ENCODE data around the gene IRGQ.
"Not testable (repeated sequence)": the region's sequence is repeated elsewhere in the genome, so short reads cannot be mapped to it uniquely, and the experiment has no call there.

The IRGQ gene

GRCh38 chr19:43595999-43596841 is at the start of gene IRGQ, which contains the start of gene ZNF576:
Gene IRGQ, minus strand, starts transcription at chr19:43596134. Its CDS starts 796 bp downstream, at chr19:43595338.
Gene ZNF576, plus strand, starts transcription at chr19:43596595. Its CDS starts 514 bp downstream, at chr19:43597109.
- peak; percentile 99 for DNase-seq

GRCh38 chr19:43644181-43644580 is 48.2 kb upstream of the IRGQ start:
- no peak for DNase-seq

GRCh38 chr19:43643326-43643725 is 47.4 kb upstream of the IRGQ start:
- DNase-seq = no peak

- DNase-seq = no peak
These were observed 46.6 kb upstream of the IRGQ start for GRCh38 chr19:43642531-43642930.

- DNase-seq = no peak
These were observed 45.4 kb upstream of the IRGQ start for GRCh38 chr19:43641333-43641732.

- DNase-seq = no peak
These were observed 44.5 kb upstream of the IRGQ start for GRCh38 chr19:43640424-43640757.

GRCh38 chr19:43639519-43640423 is 43.8 kb upstream of the IRGQ start, which contains the start of gene CADM4:
Gene CADM4, minus strand, starts transcription at chr19:43639850. Its CDS starts 60 bp downstream, at chr19:43639790.
- no peak for DNase-seq

- DNase-seq = no peak
These were observed 43.1 kb upstream of the IRGQ start for GRCh38 chr19:43638995-43639518.

- DNase-seq = no peak
These were observed 42.5 kb upstream of the IRGQ start for GRCh38 chr19:43638214-43638994.

GRCh38 chr19:43636121-43636683 is 40.3 kb upstream of the IRGQ start:
- DNase-seq = no peak

- not testable (repeated sequence) for DNase-seq
These were observed 39.6 kb upstream of the IRGQ start for GRCh38 chr19:43635561-43635940.

GRCh38 chr19:43634872-43635560 is 39.1 kb upstream of the IRGQ start:
- DNase-seq = no peak

- DNase-seq = no peak
These were observed 38.6 kb upstream of the IRGQ start for GRCh38 chr19:43634506-43634871.

GRCh38 chr19:43634068-43634467 is 38.1 kb upstream of the IRGQ start:
- no peak for DNase-seq

GRCh38 chr19:43633520-43633919 is 37.6 kb upstream of the IRGQ start:
- no peak for DNase-seq

GRCh38 chr19:43631491-43631890 is 35.6 kb upstream of the IRGQ start:
- DNase-seq = no peak

GRCh38 chr19:43628646-43629326 is 32.9 kb upstream of the IRGQ start:
- no peak for DNase-seq

GRCh38 chr19:43626838-43627237 is 30.9 kb upstream of the IRGQ start:
- DNase-seq = no peak

GRCh38 chr19:43625918-43626579 is 30.1 kb upstream of the IRGQ start:
- DNase-seq = no peak

GRCh38 chr19:43624933-43625332 is 29.0 kb upstream of the IRGQ start:
- DNase-seq = no peak

Measured in GDM1 (cell line).